GM12864 (cell line): ENCODE data around the gene SAMSN1.

Experiments
- DNase-seq: peaks from one replicate; pipeline ENCODE4 v3.0.0-alpha.2; 2011; ENCODE audit warnings: low read depth
- H3K4me3 ChIP-seq: 2 replicates; pipeline ENCODE4 v1.5.1; 2011; ENCODE audit warnings: mild to moderate bottlenecking, low read depth, low read length, control low read depth
- TF ChIP-seq, protein P1 (sequence below): IDR thresholded peaks from 2 replicates; pipeline ENCODE4 v1.5.1; 2011; ENCODE audit warnings: low read depth, mild to moderate bottlenecking, moderate library complexity, low read length, control low read depth, inconsistent platforms; ENCODE audit errors: missing control alignments

The SAMSN1 gene

DNA sequence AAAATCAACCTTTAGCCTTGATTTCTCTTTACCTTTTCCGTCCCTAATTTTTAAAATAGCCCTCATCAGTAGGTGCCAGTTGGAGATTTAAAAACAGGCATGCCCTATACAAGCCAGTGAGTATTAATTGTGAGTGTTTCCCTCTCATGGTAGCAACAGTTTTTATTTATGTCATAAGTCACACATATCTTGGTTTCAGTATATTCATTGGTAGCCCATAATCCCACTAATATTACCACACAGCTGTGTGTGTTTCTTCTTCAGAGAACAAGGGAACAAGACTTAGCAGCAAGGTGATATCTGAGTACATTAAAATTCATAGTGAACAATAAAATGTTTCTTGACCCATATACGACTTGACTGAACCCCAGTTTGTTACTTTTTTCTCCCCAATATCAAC is 94.6 kb downstream of the SAMSN1 start:
- TF ChIP-seq, protein P1, sequence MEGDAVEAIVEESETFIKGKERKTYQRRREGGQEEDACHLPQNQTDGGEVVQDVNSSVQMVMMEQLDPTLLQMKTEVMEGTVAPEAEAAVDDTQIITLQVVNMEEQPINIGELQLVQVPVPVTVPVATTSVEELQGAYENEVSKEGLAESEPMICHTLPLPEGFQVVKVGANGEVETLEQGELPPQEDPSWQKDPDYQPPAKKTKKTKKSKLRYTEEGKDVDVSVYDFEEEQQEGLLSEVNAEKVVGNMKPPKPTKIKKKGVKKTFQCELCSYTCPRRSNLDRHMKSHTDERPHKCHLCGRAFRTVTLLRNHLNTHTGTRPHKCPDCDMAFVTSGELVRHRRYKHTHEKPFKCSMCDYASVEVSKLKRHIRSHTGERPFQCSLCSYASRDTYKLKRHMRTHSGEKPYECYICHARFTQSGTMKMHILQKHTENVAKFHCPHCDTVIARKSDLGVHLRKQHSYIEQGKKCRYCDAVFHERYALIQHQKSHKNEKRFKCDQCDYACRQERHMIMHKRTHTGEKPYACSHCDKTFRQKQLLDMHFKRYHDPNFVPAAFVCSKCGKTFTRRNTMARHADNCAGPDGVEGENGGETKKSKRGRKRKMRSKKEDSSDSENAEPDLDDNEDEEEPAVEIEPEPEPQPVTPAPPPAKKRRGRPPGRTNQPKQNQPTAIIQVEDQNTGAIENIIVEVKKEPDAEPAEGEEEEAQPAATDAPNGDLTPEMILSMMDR = no peak
- no peak for DNase-seq

DNA sequence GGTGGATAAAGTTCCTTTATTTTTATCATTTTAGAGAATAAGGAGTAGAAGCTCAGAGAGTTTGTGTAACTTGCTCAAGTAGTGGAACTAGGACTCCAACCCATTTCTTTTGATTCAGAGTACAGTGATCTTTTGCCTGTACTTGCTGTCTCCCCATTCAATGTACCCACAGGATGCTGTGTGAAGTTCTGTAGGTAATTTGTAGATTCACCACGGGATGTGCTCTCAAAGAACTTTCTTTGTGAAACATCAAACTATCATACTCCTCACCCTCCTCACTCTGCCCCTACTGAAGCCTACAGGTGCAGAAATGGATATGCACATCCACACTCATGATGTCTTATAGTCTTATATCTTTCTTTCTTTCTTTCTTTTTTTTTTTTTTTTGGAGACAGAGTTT is 97.3 kb downstream of the SAMSN1 start:
- TF ChIP-seq, protein P1 = no peak
- no peak overlapping the region for H3K4me3 ChIP-seq
- no peak for DNase-seq

More for the DNA sequence above, 94.6 kb downstream of the SAMSN1 start:
- H3K4me3 ChIP-seq = no peak overlapping the region

DNA sequence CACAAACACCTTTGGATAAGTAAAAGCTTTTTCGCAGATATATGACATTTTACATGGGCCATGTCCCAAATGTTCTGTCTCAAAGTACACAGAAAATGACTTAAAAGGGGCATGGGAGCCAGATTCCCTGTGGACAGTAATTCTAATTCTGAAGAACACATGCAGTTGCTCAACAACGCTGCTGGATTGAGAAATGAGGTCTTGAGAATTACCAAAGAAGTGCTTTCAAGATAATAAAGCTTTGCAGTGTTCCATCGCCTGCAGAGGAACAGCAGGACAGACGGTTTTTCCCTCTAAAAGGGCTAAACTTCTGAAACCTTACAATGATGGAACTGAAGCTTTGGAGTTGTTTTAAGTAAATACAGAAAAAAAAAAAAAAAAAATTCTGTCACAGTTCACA is 107.9 kb downstream of the SAMSN1 start:
- H3K4me3 ChIP-seq = no peak overlapping the region
- TF ChIP-seq, protein P1 = no peak
- no peak for DNase-seq

DNA sequence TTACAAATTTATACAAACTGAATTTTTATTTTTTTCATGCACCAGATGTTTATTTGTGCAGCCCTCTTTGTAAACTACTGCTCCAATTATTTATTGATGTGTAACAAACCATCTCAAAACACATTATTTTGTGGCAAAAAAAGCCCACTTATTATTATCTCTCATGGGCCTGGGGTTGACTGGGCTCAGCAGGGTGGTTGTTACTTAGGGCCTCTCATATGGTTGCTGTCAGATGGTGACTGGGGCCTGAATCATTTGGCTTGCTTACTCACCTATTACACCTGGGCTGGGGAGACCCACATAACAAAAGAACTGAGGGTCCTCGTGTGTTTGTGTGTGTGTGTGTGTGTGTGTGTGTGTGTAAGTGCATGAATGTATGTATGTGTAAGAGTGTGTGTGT is 110.7 kb downstream of the SAMSN1 start:
- no peak overlapping the region for H3K4me3 ChIP-seq
- DNase-seq = no peak
- TF ChIP-seq, protein P1 = no peak
